Progenitor cell of endocrine pancreas (in vitro differentiated cells): ENCODE results near the gene AP1B1. TPM values are rescaled to one million over a fixed set of nuclear protein-coding genes. Genes with fewer than 3 reads are reported as not detected.

Experiments
- DNase-seq: peaks from one replicate; pipeline ENCODE4 v3.0.0; 2021; ENCODE audit warnings: low spot score; ENCODE audit not compliant: unreplicated experiment
- H3K27ac Mint-ChIP-seq: 2 replicates; pipeline ENCODE4 v1.8.0; 2021; ENCODE audit warnings: mild to moderate bottlenecking, moderate library complexity, mixed read lengths
- H3K27me3 Mint-ChIP-seq: 2 replicates; pipeline ENCODE4 v1.8.0; 2021; ENCODE audit warnings: mixed read lengths
- H3K36me3 Mint-ChIP-seq: 2 replicates; pipeline ENCODE4 v1.8.0; 2022; ENCODE audit warnings: mixed read lengths; ENCODE audit not compliant: insufficient read depth
- H3K4me1 Mint-ChIP-seq: 2 replicates; pipeline ENCODE4 v1.8.0; 2021; ENCODE audit warnings: low read depth, mixed read lengths
- H3K4me3 Mint-ChIP-seq: 2 replicates; pipeline ENCODE4 v1.8.0; 2021; ENCODE audit warnings: low read depth, mild to moderate bottlenecking, moderate library complexity, mixed read lengths
- H3K9me3 Mint-ChIP-seq: 2 replicates; pipeline ENCODE4 v1.8.0; 2021; ENCODE audit warnings: low read depth, mixed read lengths
- total RNA-seq: library from RNA; stranded (reverse); gene quantifications from 2 replicates; pipeline ENCODE4 v1.2.1, GENCODE V29; 2021
- TF ChIP-seq, protein P1 (sequence below): fragments of 200-600 bp; sonication (generic); IDR thresholded peaks from one replicate; pipeline ENCODE4 v1.5.0; 2021; ENCODE audit warnings: antibody characterized with exemption, mild to moderate bottlenecking; ENCODE audit not compliant: unreplicated experiment

AP1B1 gene
- total RNA-seq, 1 donor from 2014 or later, result 59.6 TPM

DNA sequence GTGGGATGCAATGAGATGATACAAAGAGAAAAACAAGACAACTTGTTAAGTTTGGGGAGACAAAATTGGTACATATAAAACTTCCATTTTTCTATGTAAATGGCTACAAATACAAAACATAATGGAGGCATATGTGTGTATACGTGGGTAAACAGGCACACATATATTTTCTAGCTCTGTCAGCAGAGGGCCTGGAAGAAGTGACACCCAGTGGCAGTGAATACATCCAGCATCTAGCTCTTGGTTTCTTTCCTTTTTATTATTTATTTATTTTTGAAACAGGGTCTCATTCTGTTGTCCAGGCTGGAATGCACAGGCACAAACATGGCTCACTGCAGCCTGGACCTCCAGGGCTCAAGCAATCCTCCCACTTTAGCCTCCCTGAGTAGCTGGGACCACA lies 67.8 kb downstream of the AP1B1 start:
- H3K9me3 Mint-ChIP-seq, result no peaks in the 10 kb centered on the region
- no peak for DNase-seq
- H3K27ac Mint-ChIP-seq, result no peak overlapping the region
- H3K4me1 Mint-ChIP-seq, result no peaks in the 10 kb centered on the region
- peaks cover 19% of the 10 kb centered on the region for H3K27me3 Mint-ChIP-seq
- TF ChIP-seq, protein P1, sequence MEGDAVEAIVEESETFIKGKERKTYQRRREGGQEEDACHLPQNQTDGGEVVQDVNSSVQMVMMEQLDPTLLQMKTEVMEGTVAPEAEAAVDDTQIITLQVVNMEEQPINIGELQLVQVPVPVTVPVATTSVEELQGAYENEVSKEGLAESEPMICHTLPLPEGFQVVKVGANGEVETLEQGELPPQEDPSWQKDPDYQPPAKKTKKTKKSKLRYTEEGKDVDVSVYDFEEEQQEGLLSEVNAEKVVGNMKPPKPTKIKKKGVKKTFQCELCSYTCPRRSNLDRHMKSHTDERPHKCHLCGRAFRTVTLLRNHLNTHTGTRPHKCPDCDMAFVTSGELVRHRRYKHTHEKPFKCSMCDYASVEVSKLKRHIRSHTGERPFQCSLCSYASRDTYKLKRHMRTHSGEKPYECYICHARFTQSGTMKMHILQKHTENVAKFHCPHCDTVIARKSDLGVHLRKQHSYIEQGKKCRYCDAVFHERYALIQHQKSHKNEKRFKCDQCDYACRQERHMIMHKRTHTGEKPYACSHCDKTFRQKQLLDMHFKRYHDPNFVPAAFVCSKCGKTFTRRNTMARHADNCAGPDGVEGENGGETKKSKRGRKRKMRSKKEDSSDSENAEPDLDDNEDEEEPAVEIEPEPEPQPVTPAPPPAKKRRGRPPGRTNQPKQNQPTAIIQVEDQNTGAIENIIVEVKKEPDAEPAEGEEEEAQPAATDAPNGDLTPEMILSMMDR, result peak; percentile 30
- H3K4me3 Mint-ChIP-seq, result no peak overlapping the region
- H3K36me3 Mint-ChIP-seq, result no peaks in the 10 kb centered on the region

GRCh38 chr22:29319072-29319471 lies 69.3 kb downstream of the AP1B1 start:
- no peaks in the 10 kb centered on the region for H3K4me1 Mint-ChIP-seq
- H3K27me3 Mint-ChIP-seq, result peaks cover 27% of the 10 kb centered on the region
- no peak for DNase-seq
- no peak overlapping the region for H3K4me3 Mint-ChIP-seq
- no peaks in the 10 kb centered on the region for H3K9me3 Mint-ChIP-seq
- TF ChIP-seq, protein P1, result no peak
- H3K36me3 Mint-ChIP-seq, result no peaks in the 10 kb centered on the region
- H3K27ac Mint-ChIP-seq, result no peak overlapping the region

- TF ChIP-seq, protein P1, result no peak
- no peak overlapping the region for H3K4me3 Mint-ChIP-seq
- H3K27me3 Mint-ChIP-seq, result peaks cover 38% of the 10 kb centered on the region
- H3K4me1 Mint-ChIP-seq, result no peaks in the 10 kb centered on the region
- H3K27ac Mint-ChIP-seq, result no peak overlapping the region
- no peaks in the 10 kb centered on the region for H3K9me3 Mint-ChIP-seq
- H3K36me3 Mint-ChIP-seq, result no peaks in the 10 kb centered on the region
- no peak for DNase-seq
These were observed 70.4 kb downstream of the AP1B1 start for GRCh38 chr22:29317827-29318454.

DNA sequence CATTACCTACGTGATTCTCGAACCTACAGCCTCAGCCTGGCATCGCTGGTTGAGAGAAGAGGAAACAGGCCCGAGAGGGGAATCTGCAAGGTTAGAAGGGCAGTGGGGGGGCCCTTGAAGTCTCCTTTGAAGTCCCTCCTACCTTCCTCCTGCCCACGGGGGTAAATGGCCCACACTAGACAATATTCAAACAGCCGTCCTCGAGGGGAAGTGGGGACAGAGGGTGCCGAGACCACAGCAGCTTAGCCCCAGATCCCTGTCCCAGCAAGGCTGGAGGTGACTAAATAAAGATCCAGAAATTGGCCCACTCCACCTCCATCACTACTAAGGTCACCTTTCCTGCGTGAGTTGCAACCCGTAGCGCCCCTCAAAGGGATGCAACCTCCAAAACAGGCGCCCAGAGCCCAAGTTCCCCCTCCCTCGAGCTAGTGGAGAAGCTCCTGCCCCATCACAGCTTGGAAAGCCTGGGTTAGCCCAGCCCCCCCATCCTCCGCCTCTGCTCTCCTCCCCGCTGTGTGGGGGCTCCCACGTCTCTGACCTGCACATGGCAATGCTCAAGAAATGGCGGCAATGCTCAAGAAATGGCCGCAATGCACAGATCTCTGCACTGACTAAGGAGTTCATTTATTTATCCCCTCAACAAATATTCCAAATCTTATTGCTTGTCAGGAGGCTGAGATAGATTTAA lies 72.1 kb downstream of the AP1B1 start:
- Mint-ChIP-seq H3K9me3 (no peaks in the 10 kb centered on the region), H3K27me3 (peaks cover 45% of the 10 kb centered on the region), H3K4me1 (no peaks in the 10 kb centered on the region), H3K4me3 (peak overlapping the region; percentile 52), H3K27ac (peak overlapping the region; percentile 71), H3K36me3 (no peaks in the 10 kb centered on the region)
- no peak for DNase-seq
- TF ChIP-seq, protein P1, result no peak

DNA sequence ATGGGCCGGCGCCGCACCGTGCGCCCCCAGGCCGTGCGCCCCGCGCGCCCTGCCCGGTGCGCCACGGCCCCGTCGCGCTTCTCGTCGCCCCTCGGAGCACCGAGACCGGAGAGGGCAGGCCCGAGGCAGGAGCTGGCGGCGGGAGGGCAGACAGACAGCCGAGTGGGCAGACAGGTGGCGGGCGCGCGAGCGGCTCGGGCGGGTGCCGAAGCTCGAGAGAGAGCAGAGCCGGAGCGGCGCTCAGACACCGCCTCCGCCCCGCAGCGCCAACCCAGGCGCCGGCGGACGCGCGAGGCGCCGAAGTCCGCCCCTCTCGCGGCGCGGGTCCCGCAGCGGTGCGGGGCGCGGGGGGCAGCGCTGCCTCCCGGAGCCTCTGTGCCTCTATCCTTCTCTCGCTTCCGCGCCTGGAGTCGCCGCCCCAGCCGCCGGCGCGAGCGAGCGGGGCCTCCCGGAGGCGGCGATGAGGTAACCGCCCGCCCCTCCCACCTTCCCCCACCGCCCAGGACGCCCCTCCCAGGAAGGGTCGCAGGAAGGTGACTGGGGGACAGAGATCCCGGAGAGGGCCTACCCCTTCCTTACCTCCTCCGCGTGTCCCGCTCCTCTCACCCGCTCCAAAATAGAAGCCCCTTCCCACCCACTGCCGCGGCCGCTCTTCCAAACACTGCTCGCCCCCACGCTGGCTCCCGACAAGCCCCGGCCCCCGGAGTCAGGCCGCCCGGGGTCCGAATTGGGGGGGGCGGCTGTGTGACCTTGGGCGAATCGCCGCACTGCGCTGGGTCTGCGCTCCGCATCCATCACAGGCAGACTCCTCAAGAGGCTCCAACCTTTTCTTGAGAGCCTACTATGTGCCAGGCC lies 72.9 kb downstream of the AP1B1 start, which contains the start of gene RASL10A:
Gene RASL10A, minus strand, starts transcription at position 412 of the 855 bp plus-strand sequence. CDS start 451 bp downstream, outside the sequence.
- DNase-seq, result no peak
- no peaks in the 10 kb centered on the region for H3K4me1 Mint-ChIP-seq
- TF ChIP-seq, protein P1, result no peak
- H3K4me3 Mint-ChIP-seq, result peak within 1 kb of the TSS; percentile 52
- H3K9me3 Mint-ChIP-seq, result no peaks in the 10 kb centered on the region
- peaks cover 45% of the 10 kb centered on the region for H3K27me3 Mint-ChIP-seq
- H3K36me3 Mint-ChIP-seq, result no peaks in the 10 kb centered on the region
- peak within 1 kb of the TSS; percentile 71 for H3K27ac Mint-ChIP-seq
